ENCODE data around the gene VARS1. TPM values are rescaled to one million over a fixed set of nuclear protein-coding genes. Genes with fewer than 3 reads are reported as not detected.

VARS1 gene
- total RNA-seq, 1 donor from 2014 or later, result 79.8 TPM

- peak; percentile 48 for ATAC-seq
These were observed 2.8 kb downstream of the VARS1 start for GRCh38 chr6:31792761-31793171.

- no peak for ATAC-seq
These were observed 3.5 kb downstream of the VARS1 start for GRCh38 chr6:31792090-31792374.

- no peak for ATAC-seq
These were observed 4.0 kb downstream of the VARS1 start for GRCh38 chr6:31791324-31792089.

GRCh38 chr6:31785475-31785874 is 10.1 kb downstream of the VARS1 start:
- no peak for ATAC-seq

- ATAC-seq, result no peak
These were observed 11.2 kb downstream of the VARS1 start for GRCh38 chr6:31784098-31784925.

GRCh38 chr6:31782126-31782855 is 13.3 kb downstream of the VARS1 start:
- no peak for ATAC-seq

GRCh38 chr6:31781244-31782125 is 14.1 kb downstream of the VARS1 start:
- ATAC-seq, result no peak

GRCh38 chr6:31780507-31781243 is 14.9 kb downstream of the VARS1 start:
- ATAC-seq, result no peak

GRCh38 chr6:31779908-31780307 is 15.6 kb downstream of the VARS1 start:
- ATAC-seq, result no peak

- no peak for ATAC-seq
These were observed 16.3 kb downstream of the VARS1 start for GRCh38 chr6:31778999-31779885.

- no peak for ATAC-seq
These were observed 17.4 kb downstream of the VARS1 start for GRCh38 chr6:31778193-31778592.

- ATAC-seq, result no peak
These were observed 17.9 kb downstream of the VARS1 start for GRCh38 chr6:31777667-31778050.

GRCh38 chr6:31776989-31777666 is 18.4 kb downstream of the VARS1 start, which contains the start of gene VWA7:
Gene VWA7 (minus strand): TSS chr6:31777328. CDS start chr6:31776779, 549 bp downstream.
- peak; percentile 73 for ATAC-seq

GRCh38 chr6:31776485-31776988 is 19.0 kb downstream of the VARS1 start:
- ATAC-seq, result peak; percentile 1

- ATAC-seq, result no peak
These were observed 19.7 kb downstream of the VARS1 start for GRCh38 chr6:31775633-31776484.

GRCh38 chr6:31775184-31775583 is 20.4 kb downstream of the VARS1 start:
- peak; percentile 67 for ATAC-seq

- no peak for ATAC-seq
These were observed 23.6 kb downstream of the VARS1 start for GRCh38 chr6:31771992-31772358.

- ATAC-seq, result no peak
These were observed 24.7 kb downstream of the VARS1 start for GRCh38 chr6:31770860-31771259.

All from esophagus mucosa (tissue), 1 donor.